Chondrocyte (in vitro differentiated cells): ENCODE results near the gene CACNA1F. TPM values are rescaled to one million over a fixed set of nuclear protein-coding genes. Genes with fewer than 3 reads are reported as not detected.

Source experiments
- DNase-seq: peaks from one replicate; pipeline ENCODE4 v3.0.0; 2021; ENCODE audit warnings: mixed read lengths, low spot score
- H3K27ac Mint-ChIP-seq: one replicate; pipeline ENCODE4 v1.8.0; 2021; ENCODE audit warnings: mild to moderate bottlenecking, moderate library complexity, mixed read lengths; ENCODE audit not compliant: unreplicated experiment
- H3K27me3 Mint-ChIP-seq: 2 replicates; pipeline ENCODE4 v1.8.0; 2021; ENCODE audit warnings: low read depth, mixed read lengths
- H3K36me3 Mint-ChIP-seq: 2 replicates; pipeline ENCODE4 v1.8.0; 2021; ENCODE audit warnings: low read depth, mixed read lengths
- H3K4me1 Mint-ChIP-seq: 2 replicates; pipeline ENCODE4 v1.8.0; 2021; ENCODE audit warnings: low read depth, mild to moderate bottlenecking, mixed read lengths
- H3K4me3 Mint-ChIP-seq: one replicate; pipeline ENCODE4 v1.8.0; 2021; ENCODE audit warnings: mild to moderate bottlenecking, moderate library complexity, mixed read lengths; ENCODE audit not compliant: unreplicated experiment
- H3K9me3 Mint-ChIP-seq: 2 replicates; pipeline ENCODE4 v1.8.0; 2021; ENCODE audit warnings: low read depth, mixed read lengths
- total RNA-seq: library from RNA; stranded (reverse); gene quantifications from 3 replicates; pipeline ENCODE4 v1.2.1, GENCODE V29; 2021
- TF ChIP-seq, protein P1 (sequence below): fragments of 200-600 bp; sonication (generic); IDR thresholded peaks from 2 replicates; pipeline ENCODE4 v1.5.0; 2021; ENCODE audit warnings: antibody characterized with exemption, mild to moderate bottlenecking, moderate library complexity

The CACNA1F gene
- total RNA-seq, 1 donor from 2014 or later = not detected

DNA sequence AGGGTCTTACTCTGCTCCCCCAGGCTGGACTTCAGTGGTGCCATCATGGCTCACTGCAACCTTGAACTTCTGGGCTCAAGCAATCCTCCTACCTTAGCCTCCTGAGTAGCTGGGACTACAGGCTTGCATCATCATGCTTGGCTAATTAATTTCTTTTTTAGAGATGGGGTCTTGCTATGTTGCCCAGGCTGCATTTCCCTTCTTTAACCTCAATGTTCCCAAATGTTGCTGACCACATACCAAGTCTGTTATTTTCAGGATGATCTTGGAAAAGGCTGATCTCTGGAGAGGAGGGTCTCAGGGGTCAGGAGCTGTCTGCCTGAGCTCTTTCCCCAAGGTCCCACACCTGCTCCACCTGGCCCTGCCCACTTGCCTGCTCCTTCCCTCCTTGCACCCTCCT lies 13.0 kb downstream of the CACNA1F start:
- Mint-ChIP-seq H3K27ac (no peak overlapping the region), H3K9me3 (peaks cover 10% of the 10 kb centered on the region), H3K36me3 (no peaks in the 10 kb centered on the region), H3K4me1 (no peaks in the 10 kb centered on the region), H3K4me3 (no peak overlapping the region), H3K27me3 (peaks cover 11% of the 10 kb centered on the region)
- TF ChIP-seq, protein P1, sequence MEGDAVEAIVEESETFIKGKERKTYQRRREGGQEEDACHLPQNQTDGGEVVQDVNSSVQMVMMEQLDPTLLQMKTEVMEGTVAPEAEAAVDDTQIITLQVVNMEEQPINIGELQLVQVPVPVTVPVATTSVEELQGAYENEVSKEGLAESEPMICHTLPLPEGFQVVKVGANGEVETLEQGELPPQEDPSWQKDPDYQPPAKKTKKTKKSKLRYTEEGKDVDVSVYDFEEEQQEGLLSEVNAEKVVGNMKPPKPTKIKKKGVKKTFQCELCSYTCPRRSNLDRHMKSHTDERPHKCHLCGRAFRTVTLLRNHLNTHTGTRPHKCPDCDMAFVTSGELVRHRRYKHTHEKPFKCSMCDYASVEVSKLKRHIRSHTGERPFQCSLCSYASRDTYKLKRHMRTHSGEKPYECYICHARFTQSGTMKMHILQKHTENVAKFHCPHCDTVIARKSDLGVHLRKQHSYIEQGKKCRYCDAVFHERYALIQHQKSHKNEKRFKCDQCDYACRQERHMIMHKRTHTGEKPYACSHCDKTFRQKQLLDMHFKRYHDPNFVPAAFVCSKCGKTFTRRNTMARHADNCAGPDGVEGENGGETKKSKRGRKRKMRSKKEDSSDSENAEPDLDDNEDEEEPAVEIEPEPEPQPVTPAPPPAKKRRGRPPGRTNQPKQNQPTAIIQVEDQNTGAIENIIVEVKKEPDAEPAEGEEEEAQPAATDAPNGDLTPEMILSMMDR = no peak
- no peak for DNase-seq

GRCh38 chrX:49214996-49215526 lies 18.1 kb downstream of the CACNA1F start:
- DNase-seq = no peak
- Mint-ChIP-seq H3K27ac (no peak overlapping the region), H3K4me3 (no peak overlapping the region), H3K36me3 (no peaks in the 10 kb centered on the region), H3K4me1 (no peaks in the 10 kb centered on the region), H3K9me3 (peaks cover 18% of the 10 kb centered on the region), H3K27me3 (peaks cover 3% of the 10 kb centered on the region)
- TF ChIP-seq, protein P1 = no peak

GRCh38 chrX:49214416-49214815 lies 18.7 kb downstream of the CACNA1F start:
- Mint-ChIP-seq H3K4me1 (no peaks in the 10 kb centered on the region), H3K27me3 (peaks cover 1% of the 10 kb centered on the region), H3K4me3 (no peak overlapping the region), H3K9me3 (peaks cover 18% of the 10 kb centered on the region), H3K36me3 (no peaks in the 10 kb centered on the region), H3K27ac (no peak overlapping the region)
- no peak for DNase-seq
- TF ChIP-seq, protein P1 = no peak

DNA sequence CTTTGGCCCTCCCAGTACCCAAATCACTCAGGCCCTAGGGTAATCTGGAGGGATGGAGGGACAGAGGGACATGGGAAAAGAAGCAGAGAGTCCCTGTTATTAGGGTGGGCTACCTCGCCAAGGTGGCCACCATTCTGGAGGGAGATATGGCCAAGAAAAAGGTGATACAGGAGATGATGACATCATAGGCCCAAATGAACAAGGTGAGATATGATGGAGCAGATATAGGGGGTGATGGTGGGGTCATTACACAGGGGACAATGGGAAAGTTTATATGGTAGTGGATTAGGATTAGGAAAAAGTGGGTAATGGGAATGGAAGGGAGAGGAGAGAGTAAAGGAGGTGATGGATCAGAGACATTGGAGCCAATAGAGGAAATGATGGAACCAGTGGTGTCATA lies 20.3 kb downstream of the CACNA1F start:
- Mint-ChIP-seq H3K9me3 (peaks cover 18% of the 10 kb centered on the region), H3K4me1 (no peaks in the 10 kb centered on the region), H3K27ac (no peak overlapping the region)

GRCh38 chrX:49212209-49212608 lies 20.9 kb downstream of the CACNA1F start:
- TF ChIP-seq, protein P1 = no peak
- Mint-ChIP-seq H3K27me3 (peaks cover 1% of the 10 kb centered on the region), H3K36me3 (no peaks in the 10 kb centered on the region), H3K27ac (no peak overlapping the region), H3K4me3 (no peak overlapping the region), H3K9me3 (peaks cover 18% of the 10 kb centered on the region), H3K4me1 (no peaks in the 10 kb centered on the region)
- no peak for DNase-seq

More for the DNA sequence above, 20.3 kb downstream of the CACNA1F start:
- TF ChIP-seq, protein P1 = no peak
- Mint-ChIP-seq H3K27me3 (peaks cover 1% of the 10 kb centered on the region), H3K4me3 (no peak overlapping the region), H3K36me3 (no peaks in the 10 kb centered on the region)
- DNase-seq = no peak
